IMR-90 (cell line): ENCODE data around the gene TIMM44. TPM values are rescaled to one million over a fixed set of nuclear protein-coding genes. Genes with fewer than 3 reads are reported as not detected.

Source experiments
- ATAC-seq: fragments of 200-7000 bp; cut with Tn5 transposase; 2 replicates; pipeline ENCODE4 v1.9.1; 2020; ENCODE audit warnings: low read depth, mild to moderate bottlenecking, moderate library complexity
- BruUV-seq: library from RNA; stranded (reverse); fragments of 400-500 nt; replicated peaks from 2 replicates; lab custom pipeline; 2021; lab: Mats Ljungman, UMichigan
- CTCF ChIA-PET: fragments of 300-600 bp; formaldehyde crosslinking; extraction: SDS; loops from one replicate; lab custom pipeline; 2021; ENCODE audit warnings: antibody characterized with exemption; lab: Yijun Ruan, JAX
- POLR2A ChIA-PET: fragments of 300-600 bp; sonication (Branson Sonifier 250); formaldehyde crosslinking; loops from one replicate; lab custom pipeline; 2022; ENCODE audit warnings: antibody characterized with exemption; ENCODE audit not compliant: unreplicated experiment; lab: Charles Lee
- DNase-seq: peaks from one replicate; pipeline ENCODE4 v3.0.0; 2013
- H2AFZ ChIP-seq: replicated peaks from 2 replicates; pipeline ENCODE3; 2013; ENCODE audit warnings: low read length, mild to moderate bottlenecking; ENCODE audit not compliant: poor library complexity
- H2AK5ac ChIP-seq: 2 replicates; pipeline ENCODE4 v1.6.1; 2013; ENCODE audit warnings: low read depth, low read length, inconsistent platforms
- H2AK9ac ChIP-seq: replicated peaks from 2 replicates; pipeline ENCODE3; 2013; ENCODE audit warnings: mild to moderate bottlenecking, low read depth, low read length, moderate library complexity; ENCODE audit not compliant: poor library complexity
- H2BK120ac ChIP-seq: 2 replicates; pipeline ENCODE4 v1.6.1; 2013; ENCODE audit warnings: low read depth, low read length, inconsistent platforms
- H2BK15ac ChIP-seq: 3 replicates; pipeline ENCODE4 v1.6.1; 2013; ENCODE audit warnings: low read depth, low read length, inconsistent platforms
- H2BK20ac ChIP-seq: 2 replicates; pipeline ENCODE4 v1.6.1; 2013; ENCODE audit warnings: low read depth, mild to moderate bottlenecking, inconsistent platforms, low read length, moderate library complexity
- H2BK5ac ChIP-seq: 2 replicates; pipeline ENCODE4 v1.6.1; 2013; ENCODE audit warnings: mild to moderate bottlenecking, low read depth, low read length, inconsistent platforms; ENCODE audit not compliant: poor library complexity, severe bottlenecking
- H3K14ac ChIP-seq: replicated peaks from 2 replicates; pipeline ENCODE4 v1.6.1; 2013; ENCODE audit warnings: low read depth, low read length, inconsistent platforms
- H3K18ac ChIP-seq: 2 replicates; pipeline ENCODE4 v1.6.1; 2013; ENCODE audit warnings: low read depth, low read length, control low read depth
- H3K23ac ChIP-seq: 2 replicates; pipeline ENCODE4 v1.6.1; 2013; ENCODE audit warnings: low read depth, low read length, inconsistent platforms
- H3K27ac ChIP-seq: 2 replicates; pipeline ENCODE4 v1.5.1; 2013; ENCODE audit warnings: mild to moderate bottlenecking, control low read depth, low read length; ENCODE audit not compliant: insufficient read depth
- H3K27me3 ChIP-seq: 2 replicates; pipeline ENCODE4 v1.6.1; 2013; ENCODE audit warnings: low read length; ENCODE audit not compliant: control insufficient read depth, insufficient read depth
- H3K36me3 ChIP-seq: 2 replicates; pipeline ENCODE4 v1.6.1; 2013; ENCODE audit warnings: low read length, mixed read lengths; ENCODE audit not compliant: control insufficient read depth, insufficient read depth
- H3K4ac ChIP-seq: 2 replicates; pipeline ENCODE4 v1.6.1; 2013; ENCODE audit warnings: low read depth, low read length, inconsistent platforms
- H3K4me1 ChIP-seq: 2 replicates; pipeline ENCODE4 v1.6.1; 2013; ENCODE audit warnings: low read length, mixed read lengths; ENCODE audit not compliant: control insufficient read depth, insufficient read depth
- H3K4me2 ChIP-seq: 2 replicates; pipeline ENCODE4 v1.6.1; 2013; ENCODE audit warnings: low read depth, mild to moderate bottlenecking, control low read depth, low read length, moderate library complexity
- H3K4me3 ChIP-seq: 2 replicates; pipeline ENCODE4 v1.5.1; 2013; ENCODE audit warnings: low read depth, mild to moderate bottlenecking, control low read depth, low read length, moderate library complexity; ENCODE audit not compliant: insufficient read depth
- H3K56ac ChIP-seq: 2 replicates; pipeline ENCODE4 v1.6.1; 2013; ENCODE audit warnings: low read length, inconsistent platforms; ENCODE audit not compliant: insufficient read depth; ENCODE audit errors: extremely low read depth
- H3K79me1 ChIP-seq, 2 experiments: 2 replicates each; pipeline ENCODE4 v1.6.1; 2013; ENCODE audit warnings: low read length in 2 of 2, inconsistent platforms in 1 of 2, low read depth in 1 of 2
- H3K9ac ChIP-seq: 2 replicates; pipeline ENCODE4 v1.6.1; 2013; ENCODE audit warnings: low read depth, low read length, control low read depth
- H3K9me1 ChIP-seq: 2 replicates; pipeline ENCODE4 v1.6.1; 2013; ENCODE audit warnings: low read length, inconsistent platforms; ENCODE audit not compliant: insufficient read depth
- H3K9me3 ChIP-seq: 2 replicates; pipeline ENCODE4 v1.6.1; 2013; ENCODE audit warnings: low read length; ENCODE audit not compliant: control insufficient read depth, insufficient read depth
- H4K20me1 ChIP-seq: 2 replicates; pipeline ENCODE4 v1.6.1; 2013; ENCODE audit warnings: low read length, inconsistent platforms; ENCODE audit not compliant: insufficient read depth
- H4K5ac ChIP-seq: 2 replicates; pipeline ENCODE4 v1.6.1; 2013; ENCODE audit warnings: mild to moderate bottlenecking, low read depth, low read length, control low read depth
- H4K8ac ChIP-seq, 2 experiments: 2 replicates each; pipeline ENCODE4 v1.6.1; 2013; ENCODE audit warnings: low read depth in 2 of 2, low read length in 2 of 2, control low read depth in 1 of 2, inconsistent platforms in 1 of 2
- H4K91ac ChIP-seq: 2 replicates; pipeline ENCODE4 v1.6.1; 2013; ENCODE audit warnings: low read depth, low read length, inconsistent platforms; ENCODE audit not compliant: insufficient read depth
- CEBPB ChIP-seq: IDR thresholded peaks from 2 replicates; pipeline ENCODE4 v1.6.1; 2012; ENCODE audit warnings: low read depth, low read length, improper control_type of control experiment
- MAFK ChIP-seq: IDR thresholded peaks from 2 replicates; pipeline ENCODE4 v1.6.1; 2012; ENCODE audit warnings: low read depth, low read length, improper control_type of control experiment
- MXI1 ChIP-seq: IDR thresholded peaks from 2 replicates; pipeline ENCODE4 v1.6.1; 2012; ENCODE audit warnings: low read depth, mild to moderate bottlenecking, low read length, moderate library complexity, borderline replicate concordance
- RFX5 ChIP-seq: IDR thresholded peaks from 2 replicates; pipeline ENCODE4 v1.8.0; 2012; ENCODE audit warnings: low read depth, mild to moderate bottlenecking, low read length, moderate library complexity
- SMC3 ChIP-seq: fragments of 150-350 bp; IDR thresholded peaks from 2 replicates; pipeline ENCODE4 v1.6.1; 2016; ENCODE audit warnings: low read depth, mild to moderate bottlenecking, antibody characterized with exemption, low read length, moderate library complexity
- WGBS, 2 experiments: methylation state at CpG; one replicate each; pipeline versions ENCODE4 v1.1.5 to v1.1.7; 2013; ENCODE audit warnings: missing lambda C conversion rate in 2 of 2; ENCODE audit not compliant: insufficient read length in 1 of 2; ENCODE audit errors: extremely low coverage in 2 of 2; 5-methylcytosine and 5-hydroxymethylcytosine counted together
- dilution Hi-C: fragments of 300-500 bp; cut with HindIII; formaldehyde crosslinking; loops from one replicate; pipeline ENCODE4 v1.14.3; 2018; ENCODE audit warnings: low sequenced_read_pairs; ENCODE audit not compliant: unreplicated experiment
- in situ Hi-C: fragments of 300-500 bp; cut with MboI; formaldehyde crosslinking; loops from 3 replicates; pipeline ENCODE4 v1.14.3; 2019; ENCODE audit warnings: low sequenced_read_pairs, inconsistent platforms, mixed read lengths
- intact Hi-C: fragments of 100-400 bp; cut with micrococcal nuclease; formaldehyde crosslinking; loops from 2 replicates; pipeline ENCODE4 v1.10.0; 2022
- polyA plus RNA-seq, 3 experiments: library from polyadenylated mRNA; depleted of rRNA; stranded (reverse); fragments of >200 nt; gene quantifications; 2 replicates each; pipeline ENCODE4 v1.2.3, GENCODE V29; 2012; ENCODE audit warnings: low replicate concordance in 1 of 3
- total RNA-seq: library from RNA; depleted of rRNA; stranded (reverse); fragments of >200 nt; gene quantifications from 2 replicates; pipeline ENCODE4 v1.2.3, GENCODE V29; 2012
- TF ChIP-seq, protein P1 (sequence below): conservative IDR thresholded peaks from 2 replicates; pipeline ENCODE4 v1.5.1; 2012; ENCODE audit warnings: mild to moderate bottlenecking, low read depth, low read length, improper control_type of control experiment

The TIMM44 gene
- total and polyA plus RNA-seq, 2 of the 4 experiments (the other 2 are of a cell fraction) = 37.6 to 52.3 TPM

DNA sequence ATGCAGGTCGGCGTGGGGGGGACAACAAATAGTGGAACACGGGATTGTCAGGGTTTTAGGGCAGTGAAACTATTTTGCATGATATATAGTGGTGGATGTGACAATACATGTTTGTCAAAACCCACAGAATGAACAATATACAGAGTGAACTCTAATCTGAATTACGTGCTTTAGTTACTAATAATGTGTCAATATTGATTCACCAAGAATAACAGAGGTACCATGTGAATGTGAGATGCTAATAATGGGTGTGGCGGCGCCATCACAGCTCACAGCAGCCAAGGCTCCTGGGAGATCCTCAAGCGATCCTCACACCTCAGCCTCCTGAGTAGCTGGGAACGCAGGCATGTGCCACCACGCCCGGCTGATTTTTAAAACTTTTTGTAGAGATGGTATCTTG is 49.1 kb upstream of the TIMM44 start (continued):
- TF ChIP-seq, protein P1, sequence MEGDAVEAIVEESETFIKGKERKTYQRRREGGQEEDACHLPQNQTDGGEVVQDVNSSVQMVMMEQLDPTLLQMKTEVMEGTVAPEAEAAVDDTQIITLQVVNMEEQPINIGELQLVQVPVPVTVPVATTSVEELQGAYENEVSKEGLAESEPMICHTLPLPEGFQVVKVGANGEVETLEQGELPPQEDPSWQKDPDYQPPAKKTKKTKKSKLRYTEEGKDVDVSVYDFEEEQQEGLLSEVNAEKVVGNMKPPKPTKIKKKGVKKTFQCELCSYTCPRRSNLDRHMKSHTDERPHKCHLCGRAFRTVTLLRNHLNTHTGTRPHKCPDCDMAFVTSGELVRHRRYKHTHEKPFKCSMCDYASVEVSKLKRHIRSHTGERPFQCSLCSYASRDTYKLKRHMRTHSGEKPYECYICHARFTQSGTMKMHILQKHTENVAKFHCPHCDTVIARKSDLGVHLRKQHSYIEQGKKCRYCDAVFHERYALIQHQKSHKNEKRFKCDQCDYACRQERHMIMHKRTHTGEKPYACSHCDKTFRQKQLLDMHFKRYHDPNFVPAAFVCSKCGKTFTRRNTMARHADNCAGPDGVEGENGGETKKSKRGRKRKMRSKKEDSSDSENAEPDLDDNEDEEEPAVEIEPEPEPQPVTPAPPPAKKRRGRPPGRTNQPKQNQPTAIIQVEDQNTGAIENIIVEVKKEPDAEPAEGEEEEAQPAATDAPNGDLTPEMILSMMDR = no peak
- no peak for TF ChIP-seq RFX5

- Histone ChIP-seq H3K9me3 (no peaks in the 10 kb centered on the region), H3K4ac (no peak overlapping the region), H4K20me1 (peaks cover 92% of the 10 kb centered on the region), H3K4me3 (no peak overlapping the region), H3K4me2 (no peak overlapping the region), H3K27me3 (no peaks in the 10 kb centered on the region), H3K9ac (no peak overlapping the region; the same call in 1 of the 2 replicates), H3K14ac (no peak overlapping the region), H2AK5ac (no peak overlapping the region), H3K4me1 (peaks cover 18% of the 10 kb centered on the region), H2BK20ac (no peak overlapping the region), H4K91ac (no peak overlapping the region), H4K5ac (no peak overlapping the region), H2AK9ac (no peak overlapping the region), H3K36me3 (peaks cover 49% of the 10 kb centered on the region), H2AFZ (no peak overlapping the region), H2BK15ac (no peak overlapping the region), H3K18ac (no peak overlapping the region), H3K23ac (no peak overlapping the region), H2BK120ac (no peak overlapping the region), H3K79me1 (peaks cover 43 to 85% of the 10 kb centered on the region in 2 experiments), H3K27ac (no peak overlapping the region), H2BK5ac (no peak overlapping the region), H3K9me1 (peaks cover 31% of the 10 kb centered on the region), H4K8ac (no peak overlapping the region), H3K56ac (no peak overlapping the region)
- in situ Hi-C loops = no loop called here
- DNase-seq (no peak), ATAC-seq (no peak)
- no TSS peak for BruUV-seq
- dilution Hi-C loops = no loop called here
- ChIA-PET CTCF (interaction anchor here (1.2 kb wide), 1 partner anchor 13 kb away, joined by 3 read pairs; no protein-coding TSS in a partner anchor), POLR2A (no interaction called here)
- no peak for TF ChIP-seq MAFK
- TF ChIP-seq SMC3 = no peak
- no peak for TF ChIP-seq CEBPB
- TF ChIP-seq MXI1 = no peak
- TF ChIP-seq, protein P1 = no peak
- WGBS, 2 experiments = 100% methylated on average over 3 of the region's 12 CpGs; no CpG with 5 or more reads in 1 of the 2 experiments
- intact Hi-C loops = no loop called here
Measured at GRCh38 chr19:7989071-7989575, 45.7 kb upstream of the TIMM44 start.
